GM21528 (cell line): Measurements from ENCODE around the gene CPA1.

ENCODE experiments used
- ATAC-seq: cut with Tn5 transposase; IDR thresholded peaks from one replicate; pipeline ENCODE4 v1.9.1; 2021; ENCODE audit warnings: mild to moderate bottlenecking, moderate library complexity; ENCODE audit not compliant: unreplicated experiment, low FRiP score

CPA1 gene

DNA sequence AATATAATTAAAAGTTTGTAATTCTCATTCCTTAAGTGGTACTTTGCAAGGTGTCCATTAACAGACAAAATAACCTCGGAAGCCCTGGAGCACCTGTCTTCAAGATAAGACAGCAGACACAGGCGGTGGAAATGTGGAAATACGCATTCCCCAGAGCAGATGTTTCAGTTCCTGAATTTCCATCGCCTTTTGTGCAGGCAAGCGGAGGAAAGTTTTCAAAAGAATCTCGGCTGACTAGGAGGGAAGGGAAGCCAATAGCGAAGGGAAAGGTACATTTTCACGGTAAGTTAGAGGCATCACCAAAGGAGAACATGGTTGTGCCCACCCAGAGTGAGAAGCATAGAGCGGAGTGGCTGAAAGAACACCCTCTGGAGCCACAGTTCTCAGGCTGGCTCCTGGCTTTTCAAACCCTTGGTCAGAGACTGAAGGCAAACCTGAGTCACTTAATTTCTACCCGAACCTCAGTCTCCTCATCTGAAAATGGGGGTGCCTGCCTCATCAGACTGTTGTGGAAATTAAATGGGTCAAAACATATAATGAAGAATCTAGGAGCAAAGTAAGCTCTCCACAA lies 13.6 kb downstream of the CPA1 start:
- ATAC-seq = no peak

DNA sequence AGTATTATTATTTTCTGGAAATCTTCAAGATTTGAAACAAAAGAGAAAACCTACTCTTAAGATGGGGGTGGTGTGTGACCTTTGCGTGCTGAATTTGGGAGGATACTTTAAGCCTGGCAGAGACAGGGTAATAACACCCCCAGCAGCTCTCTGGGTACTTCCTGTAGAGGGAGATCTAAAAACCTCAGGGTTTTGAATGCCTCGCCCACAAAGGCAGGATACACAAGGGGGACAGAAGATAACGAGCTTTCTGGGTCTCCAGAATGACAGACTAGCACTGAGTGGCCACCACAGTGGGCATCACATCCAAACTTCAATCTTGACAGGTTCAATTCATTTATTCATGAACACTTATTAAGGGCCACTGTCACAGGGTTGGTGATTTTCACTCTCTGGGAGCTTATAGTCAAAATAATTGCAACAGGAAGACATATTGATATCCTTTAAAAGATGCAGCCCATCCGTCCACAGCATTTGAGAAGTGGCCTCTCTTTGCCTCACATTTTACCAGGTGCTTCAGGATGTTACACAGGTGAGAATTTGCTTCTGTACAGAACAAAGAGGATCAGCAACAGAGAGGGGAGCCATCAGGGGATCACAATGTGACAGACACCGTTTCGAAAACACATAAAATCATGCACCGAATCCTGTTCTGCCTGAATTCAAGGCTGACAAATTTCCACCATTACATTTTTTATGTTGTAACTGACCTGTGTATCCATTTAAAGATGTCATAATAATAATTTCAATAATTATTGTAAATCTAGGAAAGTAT lies 14.3 kb downstream of the CPA1 start:
- ATAC-seq = no peak

DNA sequence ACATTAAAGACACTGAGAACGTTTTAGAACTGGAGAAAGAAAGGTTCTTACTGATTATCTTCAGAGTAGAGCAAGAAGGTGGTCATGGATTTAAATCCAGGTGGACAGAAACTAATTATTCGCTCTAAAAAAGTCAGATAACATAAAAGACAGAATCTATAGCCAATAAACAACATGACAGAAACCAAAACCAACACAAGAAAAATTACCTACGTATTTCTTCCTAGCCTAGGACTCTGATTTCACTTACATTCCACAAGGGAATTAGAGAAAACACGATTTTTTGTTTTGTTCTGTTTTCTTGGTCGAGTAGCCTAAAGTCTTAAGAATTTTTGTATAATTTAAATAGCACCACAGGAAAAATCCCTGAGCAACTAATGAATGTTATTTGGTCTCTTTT lies 15.1 kb downstream of the CPA1 start:
- ATAC-seq = no peak

DNA sequence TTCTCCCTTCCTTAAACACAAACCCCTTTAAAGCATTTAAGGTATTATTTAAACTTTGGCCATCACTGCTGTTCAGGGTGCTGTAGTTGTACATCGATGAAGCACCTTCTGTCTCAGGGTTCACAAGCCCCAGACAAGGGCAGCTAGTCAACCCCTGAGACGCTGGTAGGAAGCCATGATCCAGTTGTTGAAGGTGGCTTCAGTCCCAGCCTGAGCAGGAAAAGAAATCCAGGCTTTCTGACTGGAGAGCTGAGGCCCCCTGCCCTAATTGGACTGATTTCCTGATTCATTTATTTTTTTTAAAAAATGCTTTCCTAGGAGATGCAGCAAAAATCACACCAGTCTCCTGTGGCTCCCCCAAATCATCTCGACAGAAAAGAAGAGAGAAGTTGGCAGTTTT lies 15.8 kb downstream of the CPA1 start:
- no peak for ATAC-seq

DNA sequence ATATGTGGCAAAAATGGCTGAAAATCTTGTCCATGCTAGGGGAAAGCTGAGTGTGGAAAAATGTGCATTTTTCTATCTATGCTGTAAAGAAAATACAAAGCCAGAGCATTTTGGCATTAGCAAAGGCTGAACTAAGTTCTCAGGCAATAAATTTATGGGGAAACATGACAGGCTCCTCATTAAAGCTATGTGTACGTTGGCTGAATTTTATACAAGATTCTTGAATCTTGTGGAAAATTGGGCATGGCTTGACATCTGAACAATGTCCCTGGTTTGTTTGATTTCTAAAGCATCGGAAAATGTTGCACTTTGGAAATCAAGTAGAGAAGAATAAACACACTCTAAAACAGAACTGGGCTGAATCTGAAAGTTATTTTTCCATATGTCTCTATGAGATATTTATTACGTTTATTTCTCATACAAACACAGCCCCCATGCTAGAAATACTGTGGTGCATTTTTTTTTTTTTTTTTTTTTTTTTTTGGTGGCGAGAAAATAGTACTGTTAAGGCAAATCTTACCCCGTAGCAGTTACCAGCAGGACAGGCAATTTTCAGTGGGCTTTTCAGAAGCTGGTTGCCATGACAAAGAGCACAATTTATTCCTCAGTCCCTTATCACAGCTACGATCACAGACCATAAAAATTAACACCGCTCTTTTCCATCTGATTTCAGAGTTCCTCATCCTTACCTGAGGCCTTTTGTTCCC lies 16.9 kb downstream of the CPA1 start:
- ATAC-seq = no peak

DNA sequence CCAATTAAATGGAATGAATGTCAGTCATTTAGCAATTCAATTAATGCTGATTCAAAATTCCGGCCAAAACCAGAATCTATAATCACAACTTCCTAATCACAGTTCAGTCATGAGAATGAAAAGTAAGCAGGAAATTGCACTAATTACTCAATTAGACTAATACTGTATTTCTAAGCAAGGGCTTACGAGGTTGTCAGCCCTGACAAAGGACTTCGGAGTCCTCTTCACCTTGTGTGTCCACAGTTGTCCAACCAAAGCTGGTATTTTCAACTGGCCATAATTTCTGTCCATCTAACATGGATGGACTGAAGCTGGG lies 17.4 kb downstream of the CPA1 start:
- ATAC-seq = no peak

DNA sequence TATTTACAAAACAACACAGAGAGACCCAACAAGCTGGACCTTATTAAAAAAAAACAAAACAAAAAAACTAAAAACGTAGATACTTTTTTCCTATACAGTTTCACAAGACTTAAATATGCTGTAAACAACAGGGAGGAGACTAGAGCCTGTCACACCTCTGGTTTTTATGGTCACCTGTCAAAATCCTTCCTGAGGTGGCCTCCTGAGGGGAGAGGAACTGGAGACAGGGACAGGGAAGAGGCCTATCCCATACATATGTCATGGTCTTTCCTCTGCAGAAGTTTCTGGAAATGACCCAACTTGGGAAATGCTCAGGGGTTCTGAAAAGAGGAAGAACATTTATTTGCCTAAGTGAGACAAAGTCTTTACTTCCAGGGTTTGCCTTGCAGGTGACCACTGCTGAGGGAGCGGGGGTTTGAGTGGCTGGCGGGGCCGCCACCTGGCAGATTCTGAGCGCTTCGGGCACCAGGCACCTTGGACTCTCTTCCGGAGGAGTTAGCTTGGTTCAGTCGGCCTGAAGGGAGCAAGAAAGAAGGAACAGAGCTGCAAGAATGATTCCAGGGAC lies 18.3 kb downstream of the CPA1 start:
- no peak for ATAC-seq

DNA sequence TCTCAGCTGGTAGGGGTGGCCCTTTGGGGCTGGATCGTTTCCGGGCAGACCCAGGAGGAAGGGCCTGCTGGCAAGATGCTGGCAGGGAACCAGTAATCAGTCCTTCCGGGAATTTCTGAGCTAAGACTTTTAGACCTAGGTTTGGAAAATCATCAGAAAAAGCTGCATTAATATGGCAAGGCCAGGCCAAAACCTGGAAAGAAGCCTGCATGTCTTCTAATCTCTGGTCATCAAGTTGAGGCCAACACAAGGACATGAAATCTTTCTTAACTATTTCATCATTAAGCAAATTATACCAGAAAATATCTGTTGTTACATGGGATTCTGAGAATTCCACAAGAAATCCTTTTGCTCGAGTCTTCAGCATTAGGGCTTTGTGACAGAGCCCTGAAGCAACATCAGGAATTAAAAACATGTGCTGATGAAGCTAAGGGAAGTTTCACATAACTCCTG lies 19.9 kb downstream of the CPA1 start:
- ATAC-seq = no peak

DNA sequence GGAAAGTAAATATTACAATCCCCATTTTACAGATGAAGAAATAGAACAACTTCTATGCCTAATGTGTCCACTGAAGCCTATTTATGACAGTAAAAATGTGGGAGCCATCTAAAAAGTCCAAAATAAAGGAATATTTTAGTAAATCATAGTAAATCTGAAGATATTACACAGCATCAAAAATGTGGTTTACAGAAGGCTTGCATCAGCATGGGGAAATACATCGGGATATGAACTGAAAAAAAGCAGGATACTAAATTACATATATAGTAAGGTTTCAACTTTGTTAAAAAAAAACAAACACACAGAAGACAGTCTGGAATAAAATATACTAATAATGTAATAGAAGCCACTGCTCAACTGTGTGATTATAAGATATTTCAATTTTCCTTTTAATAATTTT lies 20.8 kb downstream of the CPA1 start:
- ATAC-seq = no peak

DNA sequence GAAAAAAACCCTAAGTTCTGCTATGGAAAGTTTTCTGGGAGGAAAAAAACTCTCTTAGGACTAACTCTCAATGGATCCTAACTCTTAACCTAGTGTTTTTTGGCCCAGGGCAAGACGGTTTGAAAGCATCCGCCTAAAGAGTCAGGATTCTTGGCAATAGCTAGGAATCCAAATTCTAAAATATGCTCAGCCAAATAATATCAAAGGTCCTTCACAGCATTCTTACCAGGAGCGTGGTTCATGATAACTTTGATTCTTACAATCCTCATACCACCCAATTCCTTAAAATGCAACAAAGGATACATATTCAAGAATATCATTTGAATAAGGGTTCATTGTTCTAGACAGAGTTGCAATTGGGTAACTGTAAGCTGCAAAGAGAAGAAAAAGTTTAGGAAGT lies 21.3 kb downstream of the CPA1 start:
- ATAC-seq = no peak

DNA sequence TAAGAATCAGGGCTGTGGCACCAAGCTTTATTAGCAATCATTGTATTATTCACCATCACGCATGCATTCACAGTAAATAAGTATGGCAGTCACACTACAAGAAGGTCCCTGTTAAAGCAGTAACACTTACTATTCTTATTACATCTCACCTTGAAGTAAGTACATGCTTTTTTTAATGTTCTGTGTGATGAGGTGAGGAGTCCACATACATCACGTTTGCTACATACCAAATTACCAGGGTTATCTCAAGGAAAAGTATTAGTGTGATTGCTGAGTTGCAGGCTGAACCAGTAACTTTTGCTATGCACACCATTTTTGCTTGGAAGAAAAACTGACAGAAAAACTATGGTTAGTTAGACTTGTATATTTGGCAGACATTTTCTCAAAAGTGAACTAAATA lies 24.7 kb downstream of the CPA1 start:
- no peak for ATAC-seq

DNA sequence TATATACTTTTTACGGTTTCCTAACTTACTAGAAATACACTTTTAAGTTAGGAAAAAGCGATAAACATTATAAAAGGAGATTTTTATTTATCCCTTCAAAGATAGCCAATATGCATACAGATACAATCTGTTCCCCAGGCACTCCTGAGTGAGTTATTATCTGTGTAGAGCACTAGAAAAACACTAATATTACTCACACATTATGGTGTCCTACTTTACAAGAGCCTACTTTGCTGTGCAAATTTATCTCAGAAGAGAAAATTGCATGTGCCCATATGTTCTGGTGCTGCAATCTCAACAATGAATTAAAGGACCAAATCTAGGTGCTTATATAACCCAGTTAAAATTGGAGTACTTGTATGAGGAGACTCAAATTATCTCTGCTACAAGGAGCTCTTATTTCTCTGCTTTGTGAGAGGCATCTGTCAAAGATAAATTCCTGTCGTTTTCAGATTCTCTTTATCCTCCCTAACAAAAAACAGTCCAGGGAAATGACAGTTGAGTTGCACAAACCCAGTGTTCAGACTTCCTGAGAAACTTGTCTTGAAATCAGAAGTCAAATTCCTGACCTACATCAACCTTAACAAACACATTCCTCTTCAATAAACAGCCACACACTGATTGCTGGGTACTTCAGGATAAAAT lies 28.9 kb downstream of the CPA1 start:
- ATAC-seq = no peak

DNA sequence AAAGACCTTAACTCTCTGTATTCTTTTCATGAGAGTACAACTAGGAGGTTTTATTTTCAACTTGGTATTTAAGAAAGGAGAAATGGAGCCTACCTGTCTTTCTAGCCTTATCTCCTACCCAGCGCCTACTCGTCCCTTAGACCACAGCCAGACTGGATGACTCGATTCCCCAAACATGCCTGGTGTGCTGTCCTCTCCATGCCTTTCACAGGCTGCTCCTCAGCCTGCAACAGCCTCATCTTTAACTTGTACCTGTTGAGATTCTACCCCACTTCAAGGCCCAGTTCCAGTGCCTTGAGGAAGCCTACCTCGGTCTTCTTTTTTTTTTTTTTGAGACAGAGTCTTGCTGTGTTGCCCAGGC lies 29.4 kb downstream of the CPA1 start:
- ATAC-seq = no peak

DNA sequence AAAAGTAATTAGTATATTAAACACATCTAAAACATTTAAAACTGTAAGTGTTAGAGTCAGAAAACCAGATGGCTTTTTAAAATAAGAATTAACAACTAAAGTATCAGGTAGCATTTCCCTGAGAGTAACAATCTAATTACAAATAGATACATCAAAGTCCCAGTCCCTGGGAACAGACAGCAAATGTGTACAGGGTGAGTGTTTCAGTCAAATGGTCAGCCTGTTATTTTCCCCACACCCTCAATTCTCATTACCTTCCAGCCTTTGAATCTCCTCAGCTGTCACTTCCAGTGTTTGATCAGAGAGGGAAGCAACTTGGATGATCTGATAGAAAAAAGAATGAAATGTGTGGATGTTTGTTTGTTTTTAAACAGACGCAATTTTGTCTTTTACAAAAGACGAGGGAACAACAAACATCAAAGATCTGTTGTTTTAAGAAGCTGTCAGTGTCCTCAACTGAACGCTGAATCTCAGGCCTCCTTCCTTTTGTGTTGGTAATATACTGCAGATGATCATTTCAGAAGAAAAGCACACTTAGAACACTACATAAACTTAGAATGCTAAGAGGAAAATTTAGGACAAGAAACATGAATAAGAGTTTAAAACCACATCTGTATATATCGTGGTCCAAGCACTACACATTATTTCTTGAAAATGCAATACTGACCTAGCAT lies 30.7 kb downstream of the CPA1 start:
- ATAC-seq = no peak

DNA sequence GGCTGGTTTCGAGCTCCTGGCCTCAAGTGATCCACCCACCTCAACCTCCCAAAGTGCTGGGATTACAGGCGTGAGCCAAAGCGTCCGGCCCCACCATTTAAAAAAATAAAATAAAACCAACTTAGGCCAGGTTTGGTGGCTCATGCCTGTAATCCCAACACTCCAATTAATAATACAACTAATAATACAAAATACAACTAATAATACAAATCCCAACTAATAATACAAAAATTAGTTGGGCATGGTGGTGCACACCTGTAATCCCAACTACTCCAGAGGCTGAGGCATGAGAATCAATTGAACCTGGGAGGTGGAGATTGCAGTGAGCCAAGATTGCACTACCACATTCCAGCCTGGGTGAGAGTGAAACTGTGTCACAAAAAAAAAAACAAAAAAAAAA lies 32.9 kb downstream of the CPA1 start:
- ATAC-seq = no peak

DNA sequence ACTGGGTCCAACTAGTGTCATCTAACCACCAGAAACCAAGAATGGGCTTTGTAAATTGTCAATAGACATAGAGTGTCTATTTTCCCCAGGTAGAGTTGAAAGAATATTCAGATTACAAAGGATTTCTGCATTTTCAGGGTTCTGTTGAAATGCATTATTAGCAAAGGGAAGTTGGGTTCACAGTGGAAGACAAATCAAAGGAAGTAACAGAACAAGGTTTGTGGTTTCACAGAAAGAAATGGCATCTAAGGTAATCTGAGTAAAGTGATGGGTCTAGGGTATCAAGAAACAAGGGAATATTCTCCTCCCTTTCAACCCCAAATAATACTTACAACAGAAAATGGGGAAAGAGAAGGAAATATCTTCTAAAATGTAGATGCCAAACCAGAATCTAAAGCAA lies 34.7 kb downstream of the CPA1 start:
- ATAC-seq = no peak

DNA sequence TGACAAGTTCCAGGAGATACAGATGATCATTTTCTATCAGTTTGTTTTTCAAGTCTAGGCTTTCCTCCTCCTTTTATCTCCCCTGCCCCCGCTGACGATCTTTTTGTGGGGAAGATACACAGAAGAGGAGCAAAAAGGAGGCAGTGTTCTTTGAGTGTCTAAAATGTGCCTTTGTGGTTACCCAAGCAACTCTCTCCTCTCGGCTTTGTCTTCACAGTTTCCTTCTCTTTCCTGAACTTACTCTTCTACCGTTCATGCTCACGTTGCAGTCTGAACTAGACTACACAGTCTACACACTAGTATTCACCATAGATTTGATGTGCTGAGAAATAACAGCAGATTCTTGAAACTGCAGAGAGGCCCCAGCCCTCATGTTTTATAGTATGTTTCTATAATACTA lies 36.9 kb downstream of the CPA1 start:
- ATAC-seq = no peak

DNA sequence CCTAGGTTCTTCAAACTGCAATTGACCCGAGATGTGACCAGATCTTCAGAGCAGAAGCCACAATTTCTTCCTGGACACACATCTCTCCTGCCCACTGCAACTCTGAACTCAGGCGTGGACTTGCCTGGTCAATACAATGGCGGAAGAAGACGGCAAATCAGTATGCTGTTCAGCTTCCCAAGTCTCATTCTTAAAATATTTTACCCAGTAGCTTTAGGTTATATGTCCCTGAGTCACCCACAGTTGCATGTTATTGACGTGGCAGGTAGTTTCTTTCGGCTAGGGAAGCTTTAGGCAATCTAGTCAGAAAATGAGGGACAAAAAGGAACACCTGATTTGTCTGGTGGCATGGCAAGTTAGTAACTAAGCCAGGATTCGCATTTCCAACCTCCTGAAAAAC lies 38.0 kb downstream of the CPA1 start:
- ATAC-seq = no peak

DNA sequence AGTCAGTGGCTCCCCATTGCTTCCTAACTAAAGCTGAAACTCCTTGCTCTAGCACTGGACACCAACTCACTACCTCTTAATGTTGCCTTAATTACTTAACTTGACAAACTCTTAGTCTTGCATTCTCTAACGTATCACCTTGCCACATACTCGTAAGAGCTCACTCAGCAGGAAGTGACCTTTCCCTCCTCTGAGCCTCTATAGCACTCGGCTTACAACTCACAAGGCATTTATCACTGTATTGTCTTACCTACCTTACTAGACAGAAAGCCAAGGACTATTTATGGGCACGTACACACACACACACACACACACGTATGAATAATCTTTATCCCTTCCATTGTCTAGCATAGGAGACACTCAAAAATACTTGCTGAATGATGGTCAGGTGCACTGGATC lies 39.4 kb downstream of the CPA1 start:
- ATAC-seq = no peak

DNA sequence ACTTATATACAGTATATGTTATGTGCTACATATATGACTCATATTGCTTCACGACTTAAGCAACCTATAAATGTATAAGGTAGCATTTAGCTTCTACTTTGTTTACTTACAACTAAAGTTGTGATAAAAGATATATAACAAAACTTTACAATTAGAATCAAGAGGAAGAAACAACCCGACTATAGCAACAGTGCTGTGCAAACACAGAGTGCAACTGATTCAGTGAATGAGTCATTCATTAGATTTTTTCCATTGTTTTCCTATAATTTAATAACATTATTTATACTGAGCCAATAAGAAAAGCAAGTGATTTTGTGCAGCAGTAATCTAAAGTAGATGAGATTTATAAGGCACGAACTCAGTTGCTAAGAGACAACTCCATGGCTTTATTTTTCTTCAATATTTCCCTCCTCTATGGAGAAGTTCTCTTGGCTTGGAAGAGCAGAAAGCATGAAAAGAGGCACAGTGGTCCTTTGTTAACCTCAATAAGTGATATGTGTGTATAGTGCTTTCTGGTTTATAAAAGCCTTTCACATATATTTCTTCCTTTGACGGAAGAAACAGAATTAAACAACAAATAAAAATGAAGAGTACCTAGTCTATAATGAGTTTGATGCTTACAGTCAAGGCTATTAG lies 40.8 kb downstream of the CPA1 start:
- ATAC-seq = no peak
